HepG2 (cell line): ENCODE results near the gene ORC2. TPM values are rescaled to one million over a fixed set of nuclear protein-coding genes. Genes with fewer than 3 reads are reported as not detected.

Experiments used
- ARID5B ChIP-seq: IDR thresholded peaks from 2 replicates; pipeline ENCODE4 v1.4.0; 2020; ENCODE audit warnings: mild to moderate bottlenecking, missing genetic modification reagents
- FOXA3 ChIP-seq: IDR thresholded peaks from 2 replicates; pipeline ENCODE4 v1.6.1; 2016; ENCODE audit warnings: missing genetic modification reagents, missing compliant biosample characterization
- HES4 ChIP-seq: sonication (generic); formaldehyde crosslinking; IDR thresholded peaks from 2 replicates; pipeline ENCODE4 v1.9.0; 2021; ENCODE audit warnings: mild to moderate bottlenecking, missing genetic modification reagents, borderline replicate concordance
- JUN ChIP-seq: sonication (generic); formaldehyde crosslinking; IDR thresholded peaks from 2 replicates; pipeline ENCODE4 v1.4.0; 2020; ENCODE audit warnings: mild to moderate bottlenecking, missing genetic modification reagents
- MBNL3 ChIP-seq: fragments of 250-450 bp; sonication (Bioruptor Pico); conservative IDR thresholded peaks from 2 replicates; pipeline ENCODE4 v1.8.0; 2022; ENCODE audit warnings: mild to moderate bottlenecking, inconsistent platforms
- MEIS2 ChIP-seq: sonication (generic); formaldehyde crosslinking; IDR thresholded peaks from 2 replicates; pipeline ENCODE4 v1.9.0; 2021; ENCODE audit warnings: mild to moderate bottlenecking, missing genetic modification reagents
- POLR2AphosphoS2 ChIP-seq: IDR thresholded peaks from 2 replicates; pipeline ENCODE4 v1.6.1; 2011; ENCODE audit warnings: low read depth, low read length, improper control_type of control experiment
- RBAK ChIP-seq: sonication (generic); formaldehyde crosslinking; IDR thresholded peaks from 2 replicates; pipeline ENCODE4 v1.5.1; 2020; ENCODE audit warnings: mild to moderate bottlenecking, missing genetic modification reagents
- U2AF1 ChIP-seq: fragments of 200-400 bp; formaldehyde crosslinking; optimal IDR thresholded peaks from 2 replicates; pipeline ENCODE3; 2017; ENCODE audit warnings: mild to moderate bottlenecking, low read depth, low read length
- YEATS4 ChIP-seq: sonication (generic); formaldehyde crosslinking; IDR thresholded peaks from 2 replicates; pipeline ENCODE4 v1.4.0; 2020; ENCODE audit warnings: missing genetic modification reagents, borderline replicate concordance
- ZBTB2 ChIP-seq: sonication (generic); formaldehyde crosslinking; IDR thresholded peaks from 2 replicates; pipeline ENCODE4 v1.8.0; 2022; ENCODE audit warnings: low read depth, missing genetic modification reagents
- ZNF253 ChIP-seq: sonication (generic); formaldehyde crosslinking; IDR thresholded peaks from 2 replicates; pipeline ENCODE4 v1.8.0; 2022; ENCODE audit warnings: mild to moderate bottlenecking, missing genetic modification reagents, borderline replicate concordance
- ZNF260 ChIP-seq: sonication (generic); formaldehyde crosslinking; IDR thresholded peaks from 2 replicates; pipeline ENCODE4 v1.4.0; 2020; ENCODE audit warnings: missing genetic modification reagents, low read depth, mild to moderate bottlenecking, borderline replicate concordance
- ZNF329 ChIP-seq: sonication (generic); formaldehyde crosslinking; IDR thresholded peaks from 2 replicates; pipeline ENCODE4 v1.9.0; 2021; ENCODE audit warnings: low read depth, mild to moderate bottlenecking, missing genetic modification reagents
- ZNF337 ChIP-seq: sonication (generic); formaldehyde crosslinking; IDR thresholded peaks from 2 replicates; pipeline ENCODE4 v1.5.1; 2020; ENCODE audit warnings: missing genetic modification reagents, low read depth, mild to moderate bottlenecking, borderline replicate concordance
- ZNF44 ChIP-seq: sonication (generic); formaldehyde crosslinking; IDR thresholded peaks from 2 replicates; pipeline ENCODE4 v1.5.1; 2020; ENCODE audit warnings: mild to moderate bottlenecking, missing genetic modification reagents
- ZSCAN20 ChIP-seq: sonication (generic); formaldehyde crosslinking; IDR thresholded peaks from 2 replicates; pipeline ENCODE4 v1.4.0; 2020; ENCODE audit warnings: missing genetic modification reagents, mild to moderate bottlenecking, borderline replicate concordance
- polyA plus RNA-seq, 8 experiments: library from polyadenylated mRNA; depleted of rRNA in 3 of 8; stranded (reverse) in 7 of 8; unstranded in 1 of 8; fragments of >200 nt; fragmentation: Illumina TruSeq in 4 of 8; extraction: Trizol in 4 of 8; gene quantifications; 2 replicates each; pipeline versions ENCODE4 v1.2.1 to v1.2.3, GENCODE V29; 2011 to 2016; ENCODE audit warnings: low read depth in 4 of 8, missing spikeins in 1 of 8, mixed read lengths in 1 of 8; ENCODE audit not compliant: insufficient read depth in 1 of 8
- total RNA-seq, 5 experiments: library from RNA; depleted of rRNA; stranded (reverse); fragments of >200 nt; fragmentation: Illumina TruSeq; extraction: Trizol; gene quantifications; 2 replicates each; pipeline ENCODE4 v1.2.3, GENCODE V29; 2016; ENCODE audit warnings: low read depth in 1 of 5
- TF ChIP-seq, protein P1 (sequence below): IDR thresholded peaks from 2 replicates; pipeline ENCODE4 v1.6.1; 2016; ENCODE audit warnings: low read depth
- TF ChIP-seq, protein P2 (sequence below): sonication (generic); formaldehyde crosslinking; IDR thresholded peaks from 2 replicates; pipeline ENCODE4 v1.5.0; 2020; ENCODE audit warnings: mild to moderate bottlenecking, missing genetic modification reagents

ORC2 gene
- total and polyA plus RNA-seq, 2 of the 13 experiments (the other 11 are each of a cell fraction or from before 2014, with no cell fraction given), result 19.3 to 73.5 TPM

GRCh38 chr2:200864176-200865034 is 99.1 kb downstream of the ORC2 start, which contains the start of gene CLK1 (continued):
- peak; percentile 82; the same call in 1 of the 2 replicates for TF ChIP-seq ZBTB2 (CRISPR knock-in tag)
- peak; percentile 97 for TF ChIP-seq ZSCAN20 (CRISPR knock-in tag)
- peak; percentile 100 for TF ChIP-seq YEATS4 (CRISPR knock-in tag)
- peak; percentile 80 for TF ChIP-seq ARID5B (CRISPR knock-in tag)
- peak; percentile 80; the same call in 1 of the 2 replicates for TF ChIP-seq HES4 (CRISPR knock-in tag)
- TF ChIP-seq JUN (CRISPR knock-in tag), result peak; percentile 86
- no peak for TF ChIP-seq ZNF260 (CRISPR knock-in tag)
- TF ChIP-seq, protein P1, sequence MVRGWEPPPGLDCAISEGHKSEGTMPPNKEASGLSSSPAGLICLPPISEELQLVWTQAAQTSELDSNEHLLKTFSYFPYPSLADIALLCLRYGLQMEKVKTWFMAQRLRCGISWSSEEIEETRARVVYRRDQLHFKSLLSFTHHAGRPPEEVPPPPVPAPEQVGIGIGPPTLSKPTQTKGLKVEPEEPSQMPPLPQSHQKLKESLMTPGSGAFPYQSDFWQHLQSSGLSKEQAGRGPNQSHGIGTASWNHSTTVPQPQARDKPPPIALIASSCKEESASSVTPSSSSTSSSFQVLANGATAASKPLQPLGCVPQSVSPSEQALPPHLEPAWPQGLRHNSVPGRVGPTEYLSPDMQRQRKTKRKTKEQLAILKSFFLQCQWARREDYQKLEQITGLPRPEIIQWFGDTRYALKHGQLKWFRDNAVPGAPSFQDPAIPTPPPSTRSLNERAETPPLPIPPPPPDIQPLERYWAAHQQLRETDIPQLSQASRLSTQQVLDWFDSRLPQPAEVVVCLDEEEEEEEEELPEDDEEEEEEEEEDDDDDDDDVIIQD, result peak; percentile 92
- TF ChIP-seq, protein P2, sequence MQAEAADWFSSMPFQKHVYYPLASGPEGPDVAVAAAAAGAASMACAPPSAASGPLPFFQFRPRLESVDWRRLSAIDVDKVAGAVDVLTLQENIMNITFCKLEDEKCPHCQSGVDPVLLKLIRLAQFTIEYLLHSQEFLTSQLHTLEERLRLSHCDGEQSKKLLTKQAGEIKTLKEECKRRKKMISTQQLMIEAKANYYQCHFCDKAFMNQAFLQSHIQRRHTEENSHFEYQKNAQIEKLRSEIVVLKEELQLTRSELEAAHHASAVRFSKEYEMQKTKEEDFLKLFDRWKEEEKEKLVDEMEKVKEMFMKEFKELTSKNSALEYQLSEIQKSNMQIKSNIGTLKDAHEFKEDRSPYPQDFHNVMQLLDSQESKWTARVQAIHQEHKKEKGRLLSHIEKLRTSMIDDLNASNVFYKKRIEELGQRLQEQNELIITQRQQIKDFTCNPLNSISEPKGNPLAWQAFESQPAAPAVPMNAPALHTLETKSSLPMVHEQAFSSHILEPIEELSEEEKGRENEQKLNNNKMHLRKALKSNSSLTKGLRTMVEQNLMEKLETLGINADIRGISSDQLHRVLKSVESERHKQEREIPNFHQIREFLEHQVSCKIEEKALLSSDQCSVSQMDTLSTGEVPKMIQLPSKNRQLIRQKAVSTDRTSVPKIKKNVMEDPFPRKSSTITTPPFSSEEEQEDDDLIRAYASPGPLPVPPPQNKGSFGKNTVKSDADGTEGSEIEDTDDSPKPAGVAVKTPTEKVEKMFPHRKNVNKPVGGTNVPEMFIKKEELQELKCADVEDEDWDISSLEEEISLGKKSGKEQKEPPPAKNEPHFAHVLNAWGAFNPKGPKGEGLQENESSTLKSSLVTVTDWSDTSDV (CRISPR knock-in tag), result peak; percentile 95
- peak; percentile 99 for TF ChIP-seq POLR2AphosphoS2
- peak; percentile 90 for TF ChIP-seq ZNF329 (CRISPR knock-in tag)
- TF ChIP-seq MBNL3 (CRISPR knock-in tag), result no peak
- peak; percentile 90 for TF ChIP-seq ZNF337 (CRISPR knock-in tag)
- 0 out of 2 replicates have a peak, but pooled peaks have one; percentile 8 for TF ChIP-seq RBAK (CRISPR knock-in tag)
- TF ChIP-seq MEIS2, result peak; percentile 97
- peak; percentile 85 for TF ChIP-seq FOXA3 (CRISPR knock-in tag)
- no peak; the same call in 1 of the 2 replicates for TF ChIP-seq ZNF253 (CRISPR knock-in tag)
- TF ChIP-seq U2AF1, result no peak
- TF ChIP-seq ZNF44 (CRISPR knock-in tag), result peak; percentile 70; the same call in 1 of the 2 replicates
